Fibroblast of skin of right quadriceps (primary cell): ENCODE results near the gene CAPN11.
"Not testable (repeated sequence)": the region's sequence is repeated elsewhere in the genome, so short reads cannot be mapped to it uniquely, and the experiment has no call there.

Experiments
- DNase-seq: peaks from one replicate; pipeline ENCODE4 v3.0.0-alpha.2; 2013

The CAPN11 gene

DNA sequence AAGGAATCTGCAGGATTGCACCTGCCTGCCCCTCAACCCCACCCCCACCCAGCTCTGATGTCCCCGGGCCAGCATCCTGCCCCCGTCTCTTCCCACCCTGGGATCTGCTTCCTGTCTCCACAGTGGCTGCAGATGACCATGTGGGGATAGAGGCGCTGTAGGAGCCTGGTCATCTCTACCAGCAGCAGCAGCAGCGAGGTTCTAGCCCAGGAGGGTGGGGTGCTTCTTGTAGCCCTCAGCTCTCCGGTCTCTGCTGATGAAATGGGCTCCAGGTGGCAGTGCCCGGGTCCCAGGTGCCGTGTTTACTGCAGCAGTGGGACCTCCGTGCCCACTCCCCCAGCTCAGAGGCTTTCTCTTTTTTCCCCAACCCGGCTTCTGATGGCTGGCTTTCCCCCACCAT is 25.2 kb downstream of the CAPN11 start:
- DNase-seq = no peak

GRCh38 chr6:44185356-44185755 is 26.7 kb downstream of the CAPN11 start:
- DNase-seq = not testable (repeated sequence)

- no peak for DNase-seq
Measured at GRCh38 chr6:44185953-44186634, 27.5 kb downstream of the CAPN11 start.

GRCh38 chr6:44186635-44187025 is 28.0 kb downstream of the CAPN11 start:
- no peak for DNase-seq

- no peak for DNase-seq
Measured at GRCh38 chr6:44188819-44189218, 30.2 kb downstream of the CAPN11 start.

DNA sequence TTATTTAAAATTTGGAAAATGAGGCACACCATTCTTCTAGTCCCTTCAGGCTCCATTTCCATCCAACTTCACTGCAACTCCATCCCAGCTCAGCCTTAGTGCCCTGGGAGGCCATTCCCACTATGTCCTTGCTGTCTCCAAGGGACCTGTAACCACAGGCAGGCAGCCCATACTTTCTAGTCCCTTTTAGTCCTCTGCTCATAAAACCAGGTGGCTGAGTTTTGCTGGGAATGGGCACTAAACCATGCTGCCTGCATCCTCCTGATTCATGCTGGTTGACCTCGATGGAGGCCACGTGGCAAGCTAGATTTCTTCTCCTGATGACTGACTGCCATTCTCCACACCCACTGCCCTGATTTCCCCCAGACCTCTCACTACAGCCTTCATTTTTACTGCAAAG is 30.6 kb downstream of the CAPN11 start:
- DNase-seq = no peak

GRCh38 chr6:44190715-44191114 is 32.1 kb downstream of the CAPN11 start:
- DNase-seq = no peak

- DNase-seq = no peak
Measured at GRCh38 chr6:44192428-44193041, 33.9 kb downstream of the CAPN11 start.

- no peak for DNase-seq
Measured at GRCh38 chr6:44193307-44193910, 34.8 kb downstream of the CAPN11 start.

GRCh38 chr6:44194326-44194725 is 35.7 kb downstream of the CAPN11 start:
- DNase-seq = no peak

DNA sequence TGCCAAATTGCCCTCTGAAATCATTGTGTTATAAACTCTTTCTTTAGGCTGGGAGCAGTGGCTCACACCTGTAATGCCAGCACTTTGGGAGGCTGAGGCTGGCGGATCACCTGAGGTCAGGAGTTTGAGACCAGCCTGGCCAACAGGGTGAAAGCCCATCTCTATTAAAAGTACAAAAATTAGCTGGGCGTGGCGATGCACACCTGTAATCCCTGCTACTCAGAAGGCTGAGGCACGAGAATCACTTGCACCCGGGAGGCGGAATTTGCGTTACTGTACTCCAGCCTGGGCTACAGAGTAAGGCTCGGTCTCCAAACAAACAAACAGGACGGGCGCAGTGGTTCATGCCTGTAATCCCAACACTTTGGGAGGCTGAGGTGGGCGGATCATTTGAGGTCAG is 37.7 kb downstream of the CAPN11 start:
- not testable (repeated sequence) for DNase-seq

DNA sequence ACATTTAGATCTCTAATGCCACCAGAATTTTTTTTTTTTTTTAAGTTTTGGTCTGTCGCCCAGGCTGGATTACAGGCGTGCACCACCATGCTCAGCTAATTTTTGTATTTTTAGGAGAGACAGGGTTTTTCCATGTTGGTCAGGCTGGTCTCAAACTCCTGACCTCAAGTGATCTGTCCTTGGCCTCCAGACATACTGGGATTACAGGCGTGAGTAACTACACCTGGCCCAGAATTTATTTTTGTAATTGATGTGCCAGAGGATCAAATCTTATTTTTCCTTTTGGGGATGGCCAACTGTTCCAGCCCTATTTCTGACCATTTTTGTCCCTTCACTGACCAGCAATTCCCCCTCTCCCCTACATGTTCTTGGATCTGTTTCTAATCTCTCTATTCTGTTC is 40.1 kb downstream of the CAPN11 start:
- DNase-seq = no peak

- no peak for DNase-seq
Measured at GRCh38 chr6:44199883-44200282, 41.3 kb downstream of the CAPN11 start.

DNA sequence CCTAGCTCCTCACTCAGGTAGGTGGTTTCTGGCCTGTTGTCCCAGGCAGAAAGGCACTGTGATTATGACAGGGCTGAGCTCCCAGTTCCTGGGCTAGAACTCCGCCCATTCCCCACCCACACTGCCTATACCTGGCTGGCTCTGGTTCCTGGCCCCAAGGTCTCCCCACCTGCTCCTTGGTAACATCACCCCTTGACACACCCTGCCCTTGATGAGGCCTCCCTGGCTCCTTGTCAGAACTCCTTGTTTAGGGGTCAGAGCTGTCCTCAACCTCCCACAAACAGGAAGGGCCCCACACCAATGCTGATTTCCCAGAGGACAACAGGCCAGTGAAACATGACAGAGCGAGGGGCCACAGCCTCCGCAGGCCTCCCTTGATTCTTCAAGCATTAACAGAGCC is 42.6 kb downstream of the CAPN11 start:
- no peak for DNase-seq

- DNase-seq = no peak
Measured at GRCh38 chr6:44201638-44202303, 43.2 kb downstream of the CAPN11 start.

DNA sequence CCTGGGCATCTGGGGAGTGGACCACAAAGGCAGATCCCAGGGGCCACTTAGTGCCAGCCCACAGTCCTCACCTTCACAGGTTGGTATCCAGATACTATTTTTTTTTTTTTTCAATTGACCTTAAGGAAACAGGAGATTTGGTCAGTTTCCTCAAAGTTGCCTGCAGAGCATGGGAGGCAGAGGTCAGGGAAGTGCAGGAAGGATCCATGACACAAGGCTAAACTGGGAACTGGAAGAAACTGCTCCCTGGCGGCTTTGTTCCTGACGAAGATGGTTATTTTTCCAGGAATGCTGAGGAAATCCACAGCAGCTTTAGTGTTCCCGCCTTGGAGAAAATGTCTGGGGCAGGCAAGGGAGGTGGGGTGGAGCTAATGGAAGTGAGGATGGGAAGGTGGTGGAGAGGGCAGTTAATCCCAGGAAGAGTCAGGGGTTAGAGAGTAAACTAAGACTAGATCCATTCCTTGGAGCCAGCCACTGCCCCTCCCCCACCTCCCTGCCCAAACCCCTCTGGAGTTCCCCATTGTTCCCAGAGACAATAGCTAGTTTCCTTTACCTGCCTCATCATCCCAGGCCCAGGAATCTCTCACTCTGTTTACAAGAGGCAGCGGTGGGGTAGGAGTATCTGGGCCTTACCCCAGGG is 43.8 kb downstream of the CAPN11 start:
- DNase-seq = no peak

- no peak for DNase-seq
Measured at GRCh38 chr6:44202972-44203750, 44.5 kb downstream of the CAPN11 start.

DNA sequence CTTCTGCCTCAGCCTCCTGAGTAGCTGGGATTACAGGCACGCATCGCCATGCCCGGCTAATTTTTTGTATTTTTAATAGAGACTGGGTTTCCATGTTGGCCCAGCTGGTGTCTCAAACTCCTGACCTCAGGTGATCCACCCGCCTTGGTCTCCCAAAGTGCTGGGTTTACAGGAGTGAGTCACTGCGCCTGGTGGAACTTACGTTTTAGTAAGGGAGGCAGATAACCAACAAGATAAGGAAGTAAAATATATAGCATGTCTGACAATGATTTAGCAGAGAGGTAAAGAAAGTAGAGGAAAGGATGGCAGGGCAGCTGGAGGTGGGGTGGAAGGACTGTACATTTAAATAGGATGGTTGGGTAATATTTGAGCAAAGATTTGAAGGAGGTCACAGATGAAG is 45.3 kb downstream of the CAPN11 start:
- DNase-seq = no peak

DNA sequence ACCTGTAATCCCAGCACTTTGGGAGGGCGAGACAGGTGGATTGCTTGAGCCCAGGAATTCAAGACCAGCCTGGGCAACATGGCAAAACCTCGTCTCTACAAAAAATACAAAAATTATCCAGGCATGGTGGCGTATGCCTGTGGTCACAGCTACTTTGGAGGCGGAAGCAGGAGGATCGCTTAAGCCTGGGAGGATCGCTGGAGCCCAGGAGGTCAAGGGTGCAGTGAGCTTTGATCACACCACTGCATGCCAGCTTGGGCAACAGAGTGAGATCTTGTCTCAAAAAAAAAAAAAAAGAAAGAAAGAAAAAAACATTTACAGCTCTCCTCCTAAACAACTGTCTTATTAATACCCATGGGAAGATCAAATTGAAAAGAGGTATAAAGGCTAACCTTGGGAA is 49.3 kb downstream of the CAPN11 start:
- DNase-seq = no peak

- no peak for DNase-seq
Measured at GRCh38 chr6:44211284-44211683, 52.7 kb downstream of the CAPN11 start.

- no peak for DNase-seq
Measured at GRCh38 chr6:44214307-44214706, 55.7 kb downstream of the CAPN11 start.

GRCh38 chr6:44216677-44217331 is 58.2 kb downstream of the CAPN11 start, which contains the start of gene MYMX:
TSS of gene MYMX (plus strand) at chr6:44216926. CDS start at chr6:44217472, 546 bp downstream.
- no peak for DNase-seq
